Skin of body (tissue), 2 donors: ENCODE results near the gene CAPZA2. TPM values are rescaled to one million over a fixed set of nuclear protein-coding genes. Genes with fewer than 3 reads are reported as not detected.

Experiments used
- DNase-seq: peaks from one replicate; lab custom pipeline; 2025; lab: John Stamatoyannopoulos, UW
- total RNA-seq: library from RNA; depleted of rRNA; stranded (reverse); fragments of >200 nt; gene quantifications from one replicate; pipeline ENCODE4 v1.2.3, GENCODE V29; 2014

The CAPZA2 gene
- total RNA-seq, 1 donor from 2014 or later: 91.6 TPM

- no peak for DNase-seq
Measured at GRCh38 chr7:116861717-116862116, 670 bp upstream of the CAPZA2 start.

DNA sequence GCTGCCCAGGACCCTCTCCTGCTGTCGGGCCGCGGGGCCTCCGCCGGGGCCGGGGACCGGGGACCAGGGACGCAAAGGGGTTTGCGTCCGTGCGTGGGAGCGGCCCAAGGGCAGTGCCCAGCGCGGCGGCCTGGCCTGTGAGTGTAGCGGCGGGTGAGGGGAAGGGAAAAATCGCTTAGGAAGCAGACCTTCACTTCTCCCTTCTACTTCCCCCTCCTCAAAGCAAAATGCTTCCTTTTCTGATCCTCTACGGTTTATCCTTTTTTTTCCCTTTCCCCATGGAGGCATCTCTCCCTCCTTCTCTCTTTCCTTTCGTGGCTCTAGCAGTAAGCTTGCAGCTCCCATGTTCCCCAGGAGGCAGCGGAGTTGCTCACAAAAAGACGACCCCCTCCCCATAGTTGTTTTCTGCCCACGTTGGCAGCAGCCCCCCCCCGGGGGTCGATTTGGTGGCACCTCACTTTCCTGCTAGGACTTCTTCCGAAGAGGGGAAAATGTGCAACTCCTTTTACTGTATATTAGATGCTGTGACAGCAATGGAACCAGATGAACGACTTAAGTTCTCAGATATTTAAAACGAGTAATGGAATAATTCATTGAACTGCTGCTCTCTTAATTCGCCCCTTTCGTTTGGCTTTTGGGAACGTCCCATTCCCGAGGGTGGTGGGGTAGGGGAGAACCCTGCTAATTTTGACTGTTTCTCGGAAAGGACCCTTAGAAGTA is 724 bp downstream of the CAPZA2 start:
- no peak for DNase-seq

GRCh38 chr7:116863936-116864500 is 1.6 kb downstream of the CAPZA2 start:
- no peak for DNase-seq

- no peak for DNase-seq
Measured at GRCh38 chr7:116871061-116871700, 8.8 kb downstream of the CAPZA2 start.

DNA sequence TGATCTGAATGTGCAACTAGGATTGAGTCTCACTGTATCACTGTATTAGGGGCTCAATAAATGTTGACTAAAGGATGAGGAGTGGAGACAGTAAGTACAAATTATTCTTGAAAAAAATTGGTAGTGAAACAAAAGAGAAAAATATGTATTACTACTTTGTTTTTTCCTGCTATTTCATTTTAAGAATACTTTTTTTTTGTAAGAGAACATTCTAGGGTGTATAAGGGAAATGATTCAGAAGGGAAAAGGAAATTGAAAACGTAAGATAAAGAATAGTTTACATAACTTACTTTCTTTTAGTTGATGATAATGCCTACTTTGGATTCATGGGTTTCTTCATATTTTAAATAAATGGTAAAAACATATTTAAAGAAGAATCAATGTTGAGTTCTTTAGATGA is 9.6 kb downstream of the CAPZA2 start:
- DNase-seq: no peak

DNA sequence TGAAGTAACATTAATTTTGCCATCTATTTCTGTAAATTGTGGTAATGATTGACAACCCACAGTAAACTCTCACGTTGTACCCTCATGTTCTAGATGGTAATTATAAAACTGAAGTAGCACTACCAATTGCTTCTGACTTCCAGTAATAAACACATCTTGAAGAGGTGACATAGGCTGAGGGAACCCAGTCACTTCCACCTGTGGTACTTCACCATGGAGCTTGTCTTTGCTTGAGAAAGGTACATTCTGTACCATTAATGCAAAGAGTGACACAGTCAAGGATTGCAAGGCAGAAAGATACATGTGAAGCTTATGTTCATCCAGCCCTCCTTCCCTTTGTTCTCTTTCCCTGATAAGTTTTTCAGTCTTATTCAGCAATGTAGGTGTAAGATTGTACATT is 11.2 kb downstream of the CAPZA2 start:
- DNase-seq: no peak

DNA sequence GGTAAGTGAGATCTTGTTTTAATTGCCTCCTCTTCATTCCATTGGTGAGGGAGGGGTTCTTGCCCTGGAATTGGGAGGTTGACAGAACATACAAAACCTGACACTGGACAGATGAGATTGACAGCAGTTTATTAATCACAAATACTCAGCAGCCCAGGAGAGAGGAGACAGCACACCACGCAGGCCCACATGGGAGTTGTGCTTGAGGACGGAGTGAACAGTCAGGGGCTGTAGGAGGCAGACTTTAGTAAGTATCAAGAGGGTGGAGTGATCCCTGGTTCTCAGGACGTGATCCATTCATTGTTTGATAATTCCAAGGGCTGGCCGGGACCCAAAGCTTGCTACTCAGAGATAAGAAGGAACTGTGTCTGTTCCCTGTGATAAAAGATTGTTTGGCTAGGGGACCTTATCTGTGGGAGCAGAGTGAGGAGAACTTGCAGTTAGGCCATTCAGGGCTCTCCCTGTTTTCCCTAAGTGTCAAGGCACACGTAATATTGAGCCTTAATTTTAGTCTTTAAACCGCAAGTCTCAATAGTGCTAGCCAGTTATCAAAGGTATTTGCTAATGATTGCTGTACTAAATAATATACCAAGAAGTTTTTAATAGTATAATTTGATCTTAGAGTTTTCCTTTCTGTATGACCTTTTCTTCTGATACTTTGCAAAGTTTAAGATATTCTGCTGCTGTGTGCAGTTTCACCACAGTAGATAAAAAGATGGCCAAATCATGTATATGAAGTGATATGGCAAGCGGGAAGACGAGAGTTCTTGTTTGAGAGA is 14.5 kb downstream of the CAPZA2 start:
- no peak for DNase-seq

DNA sequence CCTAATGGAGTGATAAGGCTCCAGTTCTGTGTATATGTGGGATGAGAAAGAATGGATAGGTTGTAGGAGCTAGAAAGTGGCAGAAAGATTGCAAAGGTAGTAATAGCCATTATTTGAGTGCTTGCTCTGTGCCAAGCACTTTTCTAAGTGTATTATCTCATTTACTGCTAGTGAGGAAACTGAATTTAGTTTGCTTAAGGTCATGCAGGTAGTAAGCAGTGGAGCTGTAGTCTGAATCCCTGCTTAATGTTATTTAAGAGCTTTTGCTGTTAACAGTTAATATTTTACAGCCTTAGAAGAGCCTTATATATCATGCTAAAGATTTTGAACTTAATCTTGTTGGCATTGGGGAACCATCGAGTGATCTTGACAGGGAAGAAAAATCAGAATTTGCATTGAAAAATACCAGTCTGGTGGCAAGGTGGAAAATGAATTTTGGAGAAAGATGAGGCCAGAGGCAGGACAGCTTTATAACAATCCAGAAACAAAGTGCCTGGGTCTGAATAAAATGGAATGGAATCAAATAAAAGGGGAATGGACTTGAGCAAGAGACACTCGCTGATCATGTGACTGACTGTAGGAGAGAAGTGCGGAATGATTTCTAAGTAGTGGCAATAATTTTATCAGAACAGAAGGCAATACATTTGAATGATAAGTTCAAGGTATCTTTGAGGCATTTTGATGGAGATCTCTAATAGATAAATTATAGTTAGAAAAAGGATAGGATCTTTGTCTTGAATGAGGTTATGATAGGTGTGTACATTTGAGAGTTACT is 15.2 kb downstream of the CAPZA2 start:
- DNase-seq: no peak

DNA sequence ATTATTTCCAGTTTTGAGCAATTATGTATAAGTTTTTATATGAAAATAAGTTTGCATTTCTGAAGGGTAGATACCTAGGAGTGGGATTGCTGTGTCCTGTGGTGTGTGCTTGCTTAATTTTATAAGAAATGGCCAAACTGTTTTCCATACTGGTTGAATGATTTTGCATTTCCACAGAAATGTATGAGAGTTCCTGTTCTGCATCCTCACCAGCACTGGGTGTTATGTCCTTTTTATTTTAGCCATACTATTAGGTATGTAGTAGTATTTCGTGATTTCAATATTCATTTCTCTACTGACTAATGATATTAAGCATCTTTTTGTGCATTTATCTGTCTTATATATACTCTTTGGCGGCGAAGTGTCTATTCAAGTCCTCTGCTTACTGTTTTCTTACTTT is 22.3 kb downstream of the CAPZA2 start:
- DNase-seq: no peak

GRCh38 chr7:116885724-116886123 is 23.3 kb downstream of the CAPZA2 start:
- DNase-seq: no peak

DNA sequence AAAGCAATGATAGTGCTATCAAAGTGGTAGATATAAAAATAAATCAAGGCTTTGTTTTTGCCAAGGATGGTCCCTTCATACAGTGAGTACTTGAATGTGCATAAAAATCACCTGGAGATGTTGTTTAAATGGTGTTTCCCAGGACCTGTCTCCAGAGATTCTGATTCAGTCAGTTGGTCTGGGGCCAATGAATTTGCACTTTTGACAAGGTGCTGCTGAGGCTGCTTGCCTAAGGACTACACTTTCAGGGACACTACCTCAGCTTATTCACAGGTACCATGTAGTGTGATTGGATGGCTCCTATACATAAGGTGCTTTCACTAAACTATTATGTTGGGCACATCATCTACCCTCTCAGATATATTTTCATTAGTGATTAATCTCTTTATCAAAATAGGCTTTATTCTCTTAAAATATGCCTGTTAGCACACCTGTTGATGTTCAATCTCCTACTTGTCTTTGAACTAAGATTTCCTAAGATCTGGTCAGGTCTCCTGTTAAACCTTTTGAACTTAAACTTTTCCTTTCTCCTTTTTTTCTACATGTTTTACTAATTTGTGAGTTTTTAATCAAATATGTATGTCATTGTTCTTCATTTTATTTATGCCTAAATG is 24.3 kb downstream of the CAPZA2 start:
- DNase-seq: no peak

DNA sequence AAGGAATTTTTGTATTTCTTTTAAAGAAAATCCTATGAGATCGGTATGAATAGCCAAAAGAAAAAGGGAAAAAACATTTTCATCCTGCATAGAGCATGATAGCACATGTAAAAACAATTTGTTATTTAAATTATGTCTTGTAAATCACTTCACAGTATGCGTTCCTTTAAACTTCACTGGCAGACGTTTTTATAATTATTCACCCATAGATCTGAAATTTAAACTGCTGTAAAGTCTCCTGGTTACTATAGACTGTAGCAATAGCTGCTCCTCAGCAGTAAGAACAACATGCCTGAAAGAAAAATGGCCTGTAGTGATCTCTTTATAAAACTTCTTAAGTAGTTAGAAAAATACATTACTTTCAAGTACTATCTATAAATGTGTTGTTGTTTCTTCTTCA is 26.5 kb downstream of the CAPZA2 start:
- DNase-seq: no peak

- DNase-seq: no peak
Measured at GRCh38 chr7:116895849-116896248, 33.5 kb downstream of the CAPZA2 start.

DNA sequence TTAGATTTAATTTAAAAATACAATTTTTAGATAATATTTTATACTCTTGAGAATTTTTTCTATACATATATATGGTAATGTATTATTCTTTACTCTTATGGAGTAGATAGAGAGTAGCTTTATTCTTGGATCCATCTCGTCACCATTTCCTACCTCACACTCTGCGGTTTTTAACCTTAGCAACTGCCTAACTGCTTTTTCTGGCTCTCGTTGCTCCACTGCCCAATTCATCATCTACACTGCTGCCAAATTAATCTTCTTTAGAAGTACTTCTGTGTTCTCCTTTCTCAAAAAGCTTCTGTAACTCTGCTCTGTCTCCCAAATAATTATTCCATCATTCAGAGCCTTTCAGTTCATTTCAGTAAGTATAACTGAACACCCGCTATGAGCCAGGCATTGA is 35.3 kb downstream of the CAPZA2 start:
- no peak for DNase-seq

DNA sequence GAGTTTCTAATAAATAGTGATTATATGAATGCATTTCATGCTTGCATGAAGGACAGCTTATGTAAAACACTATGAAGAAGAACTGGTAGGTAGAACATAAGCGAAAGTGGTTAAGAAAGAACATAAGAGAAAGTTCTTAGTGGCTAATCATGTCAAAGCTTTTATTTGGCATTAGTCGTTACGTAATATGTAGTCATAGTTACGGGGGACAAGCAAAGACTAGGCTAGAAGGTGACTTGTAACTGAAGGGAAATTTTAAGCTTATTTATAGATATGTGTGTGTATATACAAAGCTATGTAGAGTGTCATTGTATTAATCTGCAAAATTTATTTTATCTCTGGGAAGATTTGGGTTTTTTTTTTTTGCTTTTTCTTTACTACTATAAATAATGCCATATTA is 36.9 kb downstream of the CAPZA2 start:
- no peak for DNase-seq

DNA sequence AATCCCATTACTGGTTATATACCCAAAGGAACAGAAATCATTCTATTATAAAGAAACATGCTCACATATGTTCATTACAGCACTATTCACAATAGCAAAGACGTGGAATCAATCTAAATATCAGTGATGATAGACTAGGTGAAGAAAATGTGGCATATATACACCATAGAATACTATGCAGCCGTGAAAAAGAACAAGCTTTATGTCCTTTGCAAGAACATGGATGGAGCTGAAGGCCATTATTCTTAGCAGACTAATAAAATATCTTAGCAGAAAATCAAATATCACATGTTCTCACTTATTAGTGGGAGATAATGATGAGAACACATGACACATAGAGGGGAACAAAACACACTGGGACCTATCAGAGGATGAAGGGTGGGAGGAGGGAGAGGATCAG is 38.8 kb downstream of the CAPZA2 start:
- DNase-seq: no peak

DNA sequence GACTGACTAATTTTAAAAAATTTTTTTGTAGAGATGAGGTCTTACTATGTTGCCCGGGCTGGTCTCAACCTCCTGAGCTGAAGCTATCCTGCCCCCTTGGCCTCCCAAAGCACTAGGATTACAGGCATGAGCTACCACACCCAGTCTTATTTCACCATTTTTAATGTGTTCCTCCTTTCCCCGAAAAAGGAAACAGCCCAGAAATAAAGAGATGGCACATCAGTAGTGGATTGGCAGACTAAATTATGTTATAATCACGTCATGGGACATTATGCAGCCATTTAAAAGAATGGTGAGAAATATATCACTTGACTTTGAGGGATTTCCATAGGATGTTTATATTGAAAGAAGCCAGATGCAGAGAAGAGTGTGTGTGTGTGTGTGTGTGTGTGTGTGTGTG is 40.5 kb downstream of the CAPZA2 start:
- DNase-seq: no peak

DNA sequence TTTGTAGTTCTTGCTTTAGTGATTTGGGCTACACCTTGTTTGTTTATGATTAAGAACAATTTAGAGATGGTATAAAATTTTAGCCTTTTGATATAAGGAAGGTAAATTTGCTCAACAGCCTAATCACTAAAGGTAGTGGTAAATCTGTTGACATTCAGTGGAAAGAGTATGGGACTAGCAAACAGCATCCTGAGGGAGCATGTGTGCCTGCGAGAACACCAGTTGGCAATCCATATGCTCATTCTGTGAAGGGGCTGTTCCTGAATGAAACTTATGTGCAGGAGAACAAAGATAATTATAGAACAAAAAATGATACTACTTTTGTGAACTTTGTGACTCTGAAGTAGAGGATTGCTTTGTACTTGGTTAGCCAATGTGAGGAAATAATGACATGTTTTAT is 44.0 kb downstream of the CAPZA2 start:
- no peak for DNase-seq

DNA sequence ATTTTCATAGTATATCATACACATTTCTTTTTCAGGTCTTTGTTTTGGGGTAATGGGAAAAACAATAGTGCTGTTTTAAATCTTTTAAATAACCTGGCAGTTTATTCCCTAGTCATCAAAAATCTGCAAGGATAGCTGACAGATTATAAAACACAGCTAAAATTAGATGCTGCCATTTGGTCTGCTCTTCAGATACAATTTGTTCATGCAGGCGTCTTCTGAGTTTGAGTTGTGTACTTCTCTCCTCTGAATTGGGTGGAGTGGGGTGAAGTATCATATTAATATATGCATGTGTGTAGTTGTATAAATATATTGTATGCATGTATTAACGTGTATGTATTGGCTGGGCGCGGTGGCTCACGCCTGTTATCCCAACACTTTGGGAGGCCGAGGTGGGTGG is 48.0 kb downstream of the CAPZA2 start:
- DNase-seq: no peak

GRCh38 chr7:116911801-116912200 is 49.4 kb downstream of the CAPZA2 start:
- no peak for DNase-seq

GRCh38 chr7:116912269-116912909 is 50.0 kb downstream of the CAPZA2 start:
- DNase-seq: no peak
